NCI-H510A (cell line): ENCODE results near the gene C2orf92.

Experiments used
- DNase-seq: peaks from one replicate; lab custom pipeline; 2025; lab: John Stamatoyannopoulos, UW

The C2orf92 gene

GRCh38 chr2:97714084-97714949 lies 44.8 kb downstream of the C2orf92 start:
- DNase-seq = no peak

DNA sequence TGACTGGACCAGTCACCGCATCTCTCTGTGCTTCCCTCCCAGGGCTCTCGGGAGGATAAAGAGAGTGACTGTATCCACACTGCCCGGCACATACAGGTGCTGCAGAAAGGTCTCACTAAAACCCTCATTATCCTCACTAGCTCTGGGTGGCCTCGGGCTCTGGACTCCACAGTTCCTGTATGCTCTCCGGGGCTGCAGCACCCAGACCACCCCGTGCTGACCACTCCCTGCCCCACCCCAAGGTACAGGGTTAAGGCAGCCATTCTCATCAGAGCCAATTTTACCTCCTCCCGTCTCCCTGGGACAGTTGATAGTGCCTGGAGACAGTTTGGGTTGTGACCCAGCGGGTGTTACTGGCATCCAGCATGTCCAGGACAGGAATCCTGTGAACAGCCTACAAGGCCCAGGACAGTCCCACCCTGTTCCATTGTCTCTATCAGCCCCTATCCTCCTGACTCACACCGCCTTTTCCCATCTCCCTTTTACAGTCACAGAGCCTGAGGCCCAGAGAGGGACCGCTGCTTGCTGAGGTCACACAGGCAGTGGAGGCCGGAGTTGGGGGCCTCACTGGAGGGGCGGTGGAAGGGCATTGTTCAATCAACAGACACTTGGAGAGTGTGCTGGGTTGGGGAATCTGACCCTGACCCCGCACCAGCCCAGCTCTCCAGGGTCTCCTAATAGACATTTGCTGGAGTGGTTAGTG lies 45.6 kb downstream of the C2orf92 start:
- no peak for DNase-seq

- DNase-seq = no peak
Measured at GRCh38 chr2:97715951-97716694, 46.6 kb downstream of the C2orf92 start.

GRCh38 chr2:97716695-97717612 lies 47.4 kb downstream of the C2orf92 start:
- no peak for DNase-seq

DNA sequence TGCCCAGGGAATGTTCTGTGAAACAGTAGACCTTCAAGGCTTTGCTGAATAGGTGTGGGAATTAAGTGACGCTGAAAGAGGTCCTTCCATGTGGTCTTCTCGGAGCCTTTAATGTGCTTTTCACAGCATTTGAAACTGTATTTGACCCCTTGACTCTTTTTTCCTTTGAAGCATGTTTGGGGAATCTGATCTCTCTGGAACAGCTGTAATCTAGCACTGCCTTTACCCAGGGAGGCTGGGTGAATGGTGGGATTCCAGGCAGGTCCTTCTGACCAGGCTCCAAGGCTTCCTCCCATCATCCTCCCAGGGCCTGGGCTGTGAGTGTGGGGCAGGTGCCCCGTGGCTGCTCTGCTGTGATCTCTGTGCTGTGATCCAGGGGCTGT lies 48.1 kb downstream of the C2orf92 start:
- no peak for DNase-seq

GRCh38 chr2:97718051-97718882 lies 48.8 kb downstream of the C2orf92 start:
- no peak for DNase-seq

DNA sequence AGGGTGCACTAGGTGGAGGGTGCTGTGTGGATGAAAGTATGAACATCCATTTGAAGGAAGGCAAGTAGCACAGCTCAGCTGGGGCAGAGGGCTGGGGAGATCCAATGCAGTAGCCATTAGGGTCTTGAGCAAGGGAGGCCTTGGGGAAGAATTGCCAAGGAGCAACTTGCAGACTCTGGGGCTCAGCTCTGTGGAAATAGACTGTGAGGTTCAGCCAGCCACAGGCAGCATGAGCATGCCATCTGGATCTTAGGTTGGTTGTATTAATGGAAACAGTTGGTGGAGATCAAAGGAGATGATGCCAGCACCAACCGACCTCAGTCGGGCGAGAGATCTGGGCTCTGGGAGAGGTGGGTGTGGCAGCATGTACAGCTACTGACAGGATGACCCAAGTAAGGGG lies 49.4 kb downstream of the C2orf92 start:
- no peak for DNase-seq

DNA sequence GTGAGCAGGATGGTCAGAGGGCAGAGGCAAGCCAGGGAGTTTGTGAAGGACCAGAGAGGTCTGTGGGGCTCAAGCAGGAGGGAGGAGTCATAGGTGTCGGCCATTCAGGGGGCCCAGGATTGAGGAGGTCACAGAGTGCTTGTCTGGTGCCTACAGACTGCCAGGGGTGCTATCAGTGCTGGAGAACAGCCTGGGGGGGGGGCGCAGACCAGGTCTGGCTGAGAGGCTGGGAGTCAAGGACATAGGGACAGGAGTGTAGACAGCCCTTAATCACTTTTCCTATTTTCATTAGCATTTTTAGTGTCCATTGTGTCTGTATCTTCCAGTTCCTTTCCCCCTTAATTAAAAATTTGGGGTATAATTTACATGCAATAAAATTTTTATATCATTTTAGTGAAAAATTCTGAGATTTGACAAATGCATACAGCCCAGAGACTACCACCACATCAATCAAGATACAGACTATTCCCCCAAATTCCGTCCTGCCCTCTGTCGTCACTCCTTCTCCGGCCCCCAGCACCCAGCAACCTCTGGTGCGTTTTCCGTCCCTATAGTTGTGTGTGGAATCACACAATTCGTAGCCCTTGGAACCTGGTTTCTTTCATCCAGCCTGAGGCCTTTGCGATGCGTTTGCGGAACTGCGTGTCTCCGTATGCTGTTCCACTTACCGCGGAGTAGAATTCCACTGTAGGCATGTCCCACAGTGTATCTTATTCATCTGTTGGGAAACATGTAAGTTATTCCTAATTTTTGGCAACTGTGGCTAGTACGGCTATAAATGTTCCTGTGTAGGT lies 50.0 kb downstream of the C2orf92 start:
- DNase-seq = no peak

DNA sequence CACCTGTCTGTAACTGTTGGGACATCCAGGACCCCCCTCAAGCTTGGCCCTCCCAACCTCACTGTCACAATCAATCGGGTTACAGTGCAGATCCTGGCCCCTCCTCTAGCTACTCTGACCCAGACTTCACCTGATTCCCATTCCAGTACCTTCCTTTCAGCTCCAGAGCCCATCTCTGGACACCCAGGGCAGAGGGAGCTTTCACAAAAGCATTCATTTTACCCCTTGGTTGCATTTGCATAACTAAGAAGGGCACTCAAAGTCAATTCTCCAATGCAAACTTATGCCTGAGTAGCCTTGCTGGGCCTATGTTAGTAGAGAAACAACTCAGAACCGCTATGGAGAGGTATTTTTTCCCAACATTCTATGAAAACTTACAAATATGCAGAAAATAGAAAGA lies 51.2 kb downstream of the C2orf92 start:
- no peak for DNase-seq

DNA sequence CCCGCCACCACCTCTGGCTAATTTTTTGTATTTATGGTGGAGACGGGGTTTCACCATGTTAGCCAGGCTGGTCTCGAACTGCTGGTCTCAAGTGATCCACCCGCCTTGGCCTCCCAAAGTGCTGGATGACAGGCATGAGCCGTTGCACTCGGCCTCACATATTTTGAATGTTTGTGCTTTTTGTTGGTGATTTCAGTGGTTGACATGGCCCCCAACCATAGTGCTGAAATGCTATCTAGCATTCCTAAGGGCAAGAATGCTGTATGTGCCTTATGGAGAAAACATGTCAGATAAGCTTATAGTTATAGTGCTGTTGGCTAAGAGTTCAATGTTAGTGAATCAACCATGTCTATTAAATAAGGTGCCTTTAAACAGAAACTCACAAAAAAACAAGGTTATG lies 52.7 kb downstream of the C2orf92 start:
- no peak for DNase-seq

DNA sequence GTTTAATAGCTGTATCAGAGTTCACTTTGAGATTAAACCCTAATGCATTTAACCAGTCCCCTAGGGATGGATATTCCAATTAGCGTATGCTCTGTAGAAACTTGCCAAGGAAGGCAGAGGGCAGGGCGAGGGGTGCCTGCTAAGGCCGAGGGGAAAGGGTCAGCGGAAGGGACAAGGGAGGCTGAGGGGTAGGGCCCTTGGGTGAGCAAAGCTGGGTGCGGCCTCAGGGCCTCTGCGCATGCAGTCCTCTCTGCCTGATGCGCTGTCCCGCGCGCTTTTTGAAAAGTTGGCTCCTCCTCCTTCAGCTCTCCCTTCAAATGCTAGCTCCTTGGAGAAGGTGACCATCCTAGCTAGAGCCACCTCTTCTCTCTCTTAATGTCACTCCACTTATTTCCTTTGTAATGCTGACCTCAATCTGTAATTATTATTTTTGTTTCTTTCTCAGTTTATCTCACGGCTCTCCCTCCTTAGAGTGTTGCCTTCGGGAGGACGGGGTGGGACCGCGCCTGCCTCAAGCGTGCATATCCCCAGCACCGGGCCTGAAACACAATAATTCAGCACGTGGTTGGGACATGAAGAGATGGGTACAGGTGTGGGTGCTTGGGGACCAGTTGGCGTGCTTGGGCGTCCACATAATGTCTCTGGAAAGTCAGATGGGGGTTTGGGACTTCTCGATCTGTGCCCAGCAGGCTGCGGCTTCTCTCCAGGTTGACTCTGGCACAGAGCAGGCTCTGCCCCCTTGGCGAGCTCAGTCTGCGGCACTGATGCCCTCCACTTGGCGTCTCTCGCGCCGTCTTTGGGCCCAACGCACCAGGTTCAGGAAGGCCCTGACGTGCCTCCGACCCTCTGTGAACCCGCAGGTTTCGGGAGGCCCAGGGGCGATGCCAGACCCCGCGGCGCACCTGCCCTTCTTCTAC lies 53.9 kb downstream of the C2orf92 start:
- DNase-seq = no peak

DNA sequence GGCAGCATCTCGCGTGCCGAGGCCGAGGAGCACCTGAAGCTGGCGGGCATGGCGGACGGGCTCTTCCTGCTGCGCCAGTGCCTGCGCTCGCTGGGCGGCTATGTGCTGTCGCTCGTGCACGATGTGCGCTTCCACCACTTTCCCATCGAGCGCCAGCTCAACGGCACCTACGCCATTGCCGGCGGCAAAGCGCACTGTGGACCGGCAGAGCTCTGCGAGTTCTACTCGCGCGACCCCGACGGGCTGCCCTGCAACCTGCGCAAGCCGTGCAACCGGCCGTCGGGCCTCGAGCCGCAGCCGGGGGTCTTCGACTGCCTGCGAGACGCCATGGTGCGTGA lies 54.5 kb downstream of the C2orf92 start:
- DNase-seq = no peak

DNA sequence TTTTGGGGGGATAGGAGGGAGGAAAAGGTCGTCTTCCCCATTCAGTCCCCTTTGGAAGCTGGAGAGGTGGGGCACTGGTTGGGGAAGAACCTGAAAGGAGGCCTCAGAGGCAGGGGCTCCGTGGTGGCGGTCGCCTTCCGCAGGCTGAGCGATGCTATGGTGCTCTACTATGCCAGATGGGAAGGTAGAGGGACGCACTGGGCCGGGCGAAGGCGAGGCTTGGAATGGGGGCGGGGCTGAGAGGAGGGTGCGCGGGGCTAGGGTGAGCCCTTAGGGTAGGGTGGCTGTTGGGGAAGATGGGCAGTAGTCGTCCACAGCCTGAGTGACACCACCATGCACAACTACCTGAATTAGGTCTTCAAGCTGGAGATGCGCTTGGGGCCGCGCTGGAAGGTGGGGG lies 55.0 kb downstream of the C2orf92 start:
- DNase-seq = no peak

- DNase-seq = no peak
Measured at GRCh38 chr2:97724946-97725688, 55.6 kb downstream of the C2orf92 start.

DNA sequence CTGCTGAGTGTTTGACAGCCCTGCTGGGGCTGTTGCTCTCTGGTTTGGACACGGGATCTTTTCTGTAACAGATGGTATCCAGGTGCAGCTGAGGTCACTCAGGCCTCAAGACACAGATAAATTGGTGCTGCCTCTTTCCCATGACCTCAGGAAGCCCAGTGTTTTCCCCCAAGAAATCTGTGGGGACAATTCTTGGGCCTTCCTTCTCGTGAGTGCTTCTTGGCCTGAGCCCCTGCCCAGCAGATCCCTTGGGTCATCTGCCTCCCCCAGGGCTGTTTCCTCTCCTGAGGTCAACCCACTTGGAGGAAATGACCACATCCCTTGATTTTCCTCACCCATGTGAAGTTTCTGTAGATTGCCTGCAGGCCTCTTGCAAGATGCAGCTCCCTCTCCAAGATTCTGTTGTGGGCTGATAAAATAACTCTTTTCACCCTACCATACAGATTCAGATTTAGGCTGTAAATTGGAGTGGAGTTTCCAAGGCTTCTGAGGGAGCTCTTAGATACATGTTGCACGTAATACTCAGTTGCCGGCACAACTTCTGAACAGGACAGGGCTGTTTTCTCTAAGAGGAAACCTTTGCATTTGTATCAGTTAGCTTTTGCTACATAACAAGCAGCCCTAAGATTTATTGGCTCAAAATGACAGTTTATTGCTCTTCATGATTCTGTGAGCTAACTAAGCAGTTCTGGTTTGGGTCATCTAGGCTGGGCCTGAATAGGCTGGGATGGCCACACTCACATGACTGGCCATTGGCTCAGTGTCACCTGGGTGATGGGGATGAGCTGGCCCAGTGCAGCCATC lies 57.0 kb downstream of the C2orf92 start:
- no peak for DNase-seq

- no peak for DNase-seq
Measured at GRCh38 chr2:97727296-97727695, 57.8 kb downstream of the C2orf92 start.

- DNase-seq = no peak
Measured at GRCh38 chr2:97728091-97728731, 58.7 kb downstream of the C2orf92 start.
